H1 (cell line): ENCODE measurements around the gene EIF4E1B.

Experiments
- ATF3 ChIP-seq: IDR thresholded peaks from 2 replicates; pipeline ENCODE4 v1.6.1; 2011; ENCODE audit warnings: low read depth, mild to moderate bottlenecking, low read length; ENCODE audit not compliant: insufficient read depth
- CTCF ChIP-seq, 3 experiments: IDR thresholded peaks; 1 replicate in 2 of 3; 2 replicates in 1 of 3; pipeline versions ENCODE4 v1.5.1 to v1.6.1; 2011; ENCODE audit warnings: low read length in 3 of 3, mild to moderate bottlenecking in 3 of 3, inconsistent platforms in 2 of 3, low read depth in 1 of 3, moderate library complexity in 1 of 3; ENCODE audit not compliant: insufficient read depth in 1 of 3; ENCODE audit errors: control extremely low read depth in 1 of 3
- EGR1 ChIP-seq: IDR thresholded peaks from 2 replicates; pipeline ENCODE4 v1.6.1; 2011; ENCODE audit warnings: low read depth, low read length, borderline replicate concordance
- POLR2A ChIP-seq, 2 experiments: IDR thresholded peaks; 1 replicate in 1 of 2; 2 replicates in 1 of 2; pipeline ENCODE4 v1.6.1; 2011; ENCODE audit warnings: low read depth in 2 of 2, low read length in 2 of 2, mild to moderate bottlenecking in 2 of 2; ENCODE audit errors: control extremely low read depth in 1 of 2
- RAD21 ChIP-seq, 2 experiments: IDR thresholded peaks in 1 of 2; conservative IDR thresholded peaks in 1 of 2; 2 replicates each; pipeline ENCODE4 v1.6.1; 2011; ENCODE audit warnings: low read depth in 2 of 2, low read length in 2 of 2, improper control_type of control experiment in 1 of 2, inconsistent platforms in 1 of 2, mild to moderate bottlenecking in 1 of 2, moderate library complexity in 1 of 2
- RNF2 ChIP-seq: fragments of 200-900, 300-1000 bp; sonication (generic); IDR thresholded peaks from 2 replicates; pipeline ENCODE4 v1.7.1; 2016; ENCODE audit warnings: borderline replicate concordance, low read depth, mild to moderate bottlenecking, antibody characterized with exemption, low read length; ENCODE audit not compliant: poor library complexity, severe bottlenecking; ENCODE audit errors: missing control alignments
- SP2 ChIP-seq: IDR thresholded peaks from 2 replicates; pipeline ENCODE4 v1.6.1; 2012; ENCODE audit warnings: mild to moderate bottlenecking, low read length, inconsistent platforms
- TEAD4 ChIP-seq: IDR thresholded peaks from 2 replicates; pipeline ENCODE4 v1.6.1; 2012; ENCODE audit warnings: low read depth, low read length, inconsistent platforms, mixed read lengths
- YY1 ChIP-seq: IDR thresholded peaks from 2 replicates; pipeline ENCODE4 v1.6.1; 2011; ENCODE audit warnings: low read depth, mild to moderate bottlenecking, low read length
- ZNF274 ChIP-seq: IDR thresholded peaks from 2 replicates; pipeline ENCODE4 v1.7.0; 2012; ENCODE audit warnings: low read length, borderline replicate concordance; ENCODE audit errors: extremely low read depth

DNA sequence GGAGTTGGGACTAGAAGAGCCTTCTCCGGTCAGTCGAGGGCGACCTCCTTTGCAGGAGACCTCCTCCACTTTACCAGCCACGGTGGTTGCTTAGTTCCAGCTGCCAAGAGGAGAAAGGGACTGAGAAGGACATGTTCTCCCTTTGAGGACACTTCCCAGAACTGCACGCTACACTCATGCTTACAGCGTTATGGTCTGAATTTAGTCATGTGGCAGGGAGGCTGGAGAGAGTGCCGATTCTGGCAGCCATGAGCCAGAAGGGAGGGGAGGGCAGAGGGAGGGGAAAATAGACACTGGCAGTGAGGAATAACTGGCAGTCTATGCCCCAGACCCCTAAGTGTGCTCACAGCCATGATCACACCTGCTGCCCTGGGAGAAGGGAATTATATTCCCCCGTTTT, 64.6 kb downstream of the EIF4E1B start:
- TF ChIP-seq CTCF (IDR thresholded peaks at IDR 0.05; ENCODE audit: control extremely low read depth in 1 of 3, insufficient read depth in 1 of 3, low read depth in 1 of 3, low read length in 3 of 3), result no peak
- TF ChIP-seq RNF2, result no peak
- no peak for TF ChIP-seq POLR2A (IDR thresholded peaks at IDR 0.05; ENCODE audit: control extremely low read depth in 1 of 2, low read depth in 2 of 2, low read length in 2 of 2)
- no peak for TF ChIP-seq RAD21 (IDR thresholded peaks at IDR 0.05 in 1 of 2, conservative IDR thresholded peaks at IDR 0.05 in 1 of 2; ENCODE audit: low read depth in 2 of 2, low read length in 2 of 2)
- no peak for TF ChIP-seq TEAD4
- no peak for TF ChIP-seq YY1
- TF ChIP-seq ATF3, result no peak
- no peak for TF ChIP-seq EGR1
- no peak for TF ChIP-seq SP2
- TF ChIP-seq ZNF274, result no peak
